GM03348 (cell line): ENCODE measurements around the gene KCNK4.

Experiments used
- DNase-seq: peaks from one replicate; pipeline ENCODE4 v3.0.0; 2012; ENCODE audit warnings: low spot score

KCNK4 gene

DNA sequence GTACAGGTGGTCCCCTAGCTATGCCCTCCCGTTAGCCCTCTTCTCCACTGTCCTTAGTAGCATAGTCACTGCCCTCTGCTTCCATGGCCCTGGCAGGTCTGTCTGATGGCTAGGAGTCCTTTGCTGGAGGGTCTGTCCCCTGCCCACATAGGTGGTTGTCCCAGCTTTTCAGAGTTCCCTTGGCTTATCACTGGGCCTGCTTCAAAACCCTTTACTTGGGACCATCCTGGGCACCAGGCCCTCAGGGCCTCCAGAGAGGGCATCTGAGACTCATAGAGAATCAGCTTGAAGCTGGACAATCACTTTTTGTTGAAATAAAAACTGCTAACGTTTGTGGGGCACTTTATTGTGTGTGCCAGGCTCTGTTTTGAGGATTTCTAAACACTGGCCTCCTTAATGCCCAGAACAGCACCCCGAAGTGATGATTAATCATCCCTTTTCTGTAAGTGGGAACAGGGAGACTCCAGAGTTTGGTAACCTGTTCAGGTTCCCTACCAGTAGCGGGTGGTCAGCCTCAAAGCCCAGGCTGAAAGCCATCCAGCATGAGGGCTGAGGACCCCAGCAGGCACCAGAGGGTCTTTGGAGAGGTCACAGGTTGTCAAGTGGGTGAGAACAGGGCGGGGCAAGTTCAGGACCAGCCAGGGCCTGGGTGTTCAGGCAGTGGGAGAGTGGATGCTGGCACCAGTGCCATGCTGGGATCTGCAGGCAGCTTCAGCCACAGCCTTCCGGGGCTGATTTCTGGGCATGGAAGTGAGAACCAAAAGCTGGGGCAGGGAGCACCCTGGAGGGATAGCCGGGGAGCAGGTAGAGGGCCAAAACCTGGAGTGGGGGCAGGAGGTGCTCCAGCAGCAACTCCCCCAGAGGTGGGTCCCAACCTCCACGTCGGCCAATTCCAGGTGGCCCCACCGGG is 495 bp upstream of the KCNK4 start:
- DNase-seq = no peak

DNA sequence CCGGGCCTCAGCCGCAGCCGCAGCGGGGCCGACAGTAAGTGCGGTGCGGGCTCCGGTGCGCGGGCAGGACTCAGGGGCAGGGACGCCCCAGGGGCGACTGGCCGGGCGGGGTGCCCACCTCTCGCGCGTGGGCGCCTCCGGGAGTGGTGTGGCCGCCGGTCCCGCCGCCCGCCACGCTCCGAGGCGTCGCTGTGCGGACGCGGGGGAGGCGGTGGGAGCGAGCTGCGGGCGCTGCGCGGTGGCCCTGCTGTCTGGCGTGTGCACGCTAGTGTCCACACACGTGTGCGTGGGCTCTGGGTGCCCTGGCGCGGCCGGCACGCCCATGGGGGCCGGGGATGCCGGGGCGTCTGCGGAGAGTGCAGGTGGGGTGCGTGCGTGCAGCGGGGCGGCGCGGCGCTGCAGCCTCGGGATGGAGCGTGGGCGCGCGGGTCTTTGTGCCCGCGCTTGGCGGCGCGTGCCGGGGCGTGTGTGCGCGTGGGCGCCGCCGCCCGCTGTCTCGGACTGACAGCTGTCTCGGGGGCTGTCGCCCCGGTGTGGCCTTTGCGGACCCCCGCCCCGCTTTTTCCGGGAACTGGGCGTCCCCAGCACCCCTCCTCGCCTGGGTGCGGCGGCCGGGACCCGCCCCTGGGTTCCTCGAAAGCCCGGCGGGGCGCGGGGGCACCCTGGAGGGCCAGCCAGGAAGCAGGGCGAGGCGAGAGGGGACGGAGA is 804 bp downstream of the KCNK4 start:
- DNase-seq = no peak

DNA sequence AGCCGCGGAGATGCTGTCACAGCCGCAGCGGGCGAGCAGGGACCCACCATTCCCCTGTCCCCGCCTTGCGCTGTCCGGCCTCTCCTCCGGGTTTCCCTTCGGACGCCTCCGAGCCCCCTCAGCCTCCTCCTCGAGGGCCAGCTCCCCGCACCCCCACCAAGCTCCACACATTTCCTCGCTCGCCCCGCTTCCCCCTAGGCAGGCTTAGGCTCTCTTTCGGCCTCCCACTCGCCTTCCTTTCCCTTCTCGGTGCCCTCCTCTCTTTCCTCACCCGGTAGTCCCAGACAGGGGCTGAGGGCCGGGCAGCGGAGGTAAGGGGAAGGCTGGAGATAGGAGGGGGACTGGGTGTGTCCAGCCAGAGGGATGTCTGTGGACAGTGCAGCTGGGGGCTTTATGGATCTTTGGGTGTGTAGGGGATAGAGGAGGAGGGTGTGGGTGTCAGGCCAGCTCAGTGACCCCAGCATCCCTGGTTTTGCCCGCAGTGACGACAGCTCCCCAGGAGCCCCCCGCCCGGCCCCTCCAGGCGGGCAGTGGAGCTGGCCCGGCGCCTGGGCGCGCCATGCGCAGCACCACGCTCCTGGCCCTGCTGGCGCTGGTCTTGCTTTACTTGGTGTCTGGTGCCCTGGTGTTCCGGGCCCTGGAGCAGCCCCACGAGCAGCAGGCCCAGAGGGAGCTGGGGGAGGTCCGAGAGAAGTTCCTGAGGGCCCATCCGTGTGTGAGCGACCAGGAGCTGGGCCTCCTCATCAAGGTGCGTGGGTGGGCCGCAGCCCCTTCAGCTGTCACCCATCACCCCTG is 1.6 kb downstream of the KCNK4 start:
- no peak for DNase-seq

DNA sequence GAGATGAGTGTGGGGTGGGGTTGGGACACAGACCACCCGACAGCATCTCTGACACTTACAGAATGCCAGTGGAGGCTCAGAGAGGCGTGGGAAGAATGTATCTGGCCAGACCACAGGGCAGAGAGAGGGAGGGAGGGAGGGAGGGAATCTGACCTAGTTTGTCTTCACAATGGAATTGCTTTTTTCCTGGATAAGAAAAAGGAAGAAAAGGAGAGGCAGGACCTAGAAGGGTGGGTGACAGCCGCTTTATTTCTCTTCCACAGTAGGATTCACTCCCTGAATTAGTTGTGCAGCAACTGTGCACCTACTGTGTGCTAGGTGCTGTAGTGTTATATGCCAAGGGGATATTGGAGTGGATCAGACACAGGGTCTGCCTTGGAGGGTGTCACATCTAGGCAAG is 3.7 kb downstream of the KCNK4 start:
- peak; percentile 43 for DNase-seq

DNA sequence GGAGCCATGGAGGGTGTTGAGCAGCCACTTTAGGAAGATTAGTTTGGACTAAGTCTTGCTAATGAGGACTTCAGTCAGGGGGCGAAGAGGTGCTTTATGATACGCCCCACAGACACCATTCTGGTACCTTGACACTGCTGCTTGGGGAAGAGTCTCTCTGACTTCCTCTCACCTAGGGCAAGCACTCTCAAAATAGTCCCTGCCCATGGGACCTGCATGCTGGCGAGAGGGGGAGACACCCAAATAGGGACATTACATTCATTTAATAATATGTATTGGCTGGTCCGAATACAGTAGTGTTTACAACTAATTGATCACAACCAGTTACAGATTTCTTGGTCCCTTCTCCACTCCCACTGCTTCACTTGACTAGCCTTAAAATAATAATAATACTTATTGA is 4.7 kb downstream of the KCNK4 start:
- no peak for DNase-seq

DNA sequence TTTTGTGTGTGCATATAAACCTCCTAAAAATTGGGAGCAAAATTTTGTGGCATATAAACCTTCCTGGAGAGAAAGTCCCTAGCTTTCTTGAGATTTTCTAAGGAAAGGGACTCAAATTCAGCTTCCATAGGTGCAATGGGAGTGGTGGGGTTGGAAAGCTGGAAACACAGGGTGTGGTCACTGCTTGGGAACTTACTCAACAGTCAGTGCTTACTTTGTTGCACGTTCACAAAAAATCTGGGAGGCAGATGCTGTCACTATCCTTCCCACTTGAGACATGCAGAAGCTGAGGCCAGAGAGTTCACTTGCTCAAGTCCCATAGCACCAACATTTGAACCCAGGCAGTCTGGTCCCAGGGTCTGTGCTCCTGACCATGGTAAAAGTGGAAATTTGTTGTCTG is 5.1 kb downstream of the KCNK4 start:
- DNase-seq = no peak

DNA sequence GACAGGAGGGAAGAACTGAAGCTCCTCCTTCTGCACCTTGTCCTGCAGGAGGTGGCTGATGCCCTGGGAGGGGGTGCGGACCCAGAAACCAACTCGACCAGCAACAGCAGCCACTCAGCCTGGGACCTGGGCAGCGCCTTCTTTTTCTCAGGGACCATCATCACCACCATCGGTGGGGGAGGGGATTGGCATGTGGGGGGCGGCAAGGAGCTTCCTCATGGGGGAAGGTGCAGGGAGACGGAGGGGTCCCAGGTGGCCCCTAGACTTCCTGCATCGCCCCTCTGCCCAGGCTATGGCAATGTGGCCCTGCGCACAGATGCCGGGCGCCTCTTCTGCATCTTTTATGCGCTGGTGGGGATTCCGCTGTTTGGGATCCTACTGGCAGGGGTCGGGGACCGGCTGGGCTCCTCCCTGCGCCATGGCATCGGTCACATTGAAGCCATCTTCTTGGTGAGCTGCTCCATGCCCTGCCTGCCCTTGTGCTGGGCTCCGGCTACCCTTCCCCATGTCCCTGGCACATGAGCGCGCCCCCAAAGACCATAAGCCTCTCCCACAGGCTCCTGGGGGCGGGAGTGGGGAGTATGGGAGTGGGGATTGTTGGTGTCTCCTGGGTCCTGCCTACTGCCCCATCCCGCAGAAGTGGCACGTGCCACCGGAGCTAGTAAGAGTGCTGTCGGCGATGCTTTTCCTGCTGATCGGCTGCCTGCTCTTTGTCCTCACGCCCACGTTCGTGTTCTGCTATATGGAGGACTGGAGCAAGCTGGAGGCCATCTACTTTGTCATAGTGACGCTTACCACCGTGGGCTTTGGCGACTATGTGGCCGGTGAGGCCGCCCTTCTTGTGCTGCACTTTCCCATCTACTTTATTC is 6.0 kb downstream of the KCNK4 start:
- DNase-seq = no peak

DNA sequence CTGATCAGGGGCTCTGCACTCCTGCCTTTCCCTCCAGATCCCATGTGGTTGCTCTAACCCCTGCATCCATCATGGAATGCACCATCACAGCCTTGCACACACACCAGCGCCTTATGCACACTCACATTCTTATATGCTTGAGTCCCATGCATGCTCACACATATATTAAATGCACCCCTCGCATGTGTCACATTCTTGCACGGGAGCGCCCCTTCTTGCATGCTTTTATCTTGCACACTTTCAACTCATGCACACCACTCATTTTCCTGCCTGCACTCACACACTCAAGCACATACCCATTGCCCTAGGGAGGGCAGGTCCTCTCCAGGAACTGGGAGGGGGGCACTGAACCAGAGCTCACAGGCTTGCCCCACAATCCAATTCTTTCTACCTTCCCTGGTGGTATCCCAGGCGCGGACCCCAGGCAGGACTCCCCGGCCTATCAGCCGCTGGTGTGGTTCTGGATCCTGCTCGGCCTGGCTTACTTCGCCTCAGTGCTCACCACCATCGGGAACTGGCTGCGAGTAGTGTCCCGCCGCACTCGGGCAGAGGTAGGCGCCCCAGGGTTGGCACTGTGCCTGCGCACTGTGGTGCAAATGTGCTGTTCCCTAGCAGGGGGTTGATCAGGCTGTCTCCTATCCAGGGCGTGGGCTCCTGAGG is 6.7 kb downstream of the KCNK4 start:
- DNase-seq = no peak

DNA sequence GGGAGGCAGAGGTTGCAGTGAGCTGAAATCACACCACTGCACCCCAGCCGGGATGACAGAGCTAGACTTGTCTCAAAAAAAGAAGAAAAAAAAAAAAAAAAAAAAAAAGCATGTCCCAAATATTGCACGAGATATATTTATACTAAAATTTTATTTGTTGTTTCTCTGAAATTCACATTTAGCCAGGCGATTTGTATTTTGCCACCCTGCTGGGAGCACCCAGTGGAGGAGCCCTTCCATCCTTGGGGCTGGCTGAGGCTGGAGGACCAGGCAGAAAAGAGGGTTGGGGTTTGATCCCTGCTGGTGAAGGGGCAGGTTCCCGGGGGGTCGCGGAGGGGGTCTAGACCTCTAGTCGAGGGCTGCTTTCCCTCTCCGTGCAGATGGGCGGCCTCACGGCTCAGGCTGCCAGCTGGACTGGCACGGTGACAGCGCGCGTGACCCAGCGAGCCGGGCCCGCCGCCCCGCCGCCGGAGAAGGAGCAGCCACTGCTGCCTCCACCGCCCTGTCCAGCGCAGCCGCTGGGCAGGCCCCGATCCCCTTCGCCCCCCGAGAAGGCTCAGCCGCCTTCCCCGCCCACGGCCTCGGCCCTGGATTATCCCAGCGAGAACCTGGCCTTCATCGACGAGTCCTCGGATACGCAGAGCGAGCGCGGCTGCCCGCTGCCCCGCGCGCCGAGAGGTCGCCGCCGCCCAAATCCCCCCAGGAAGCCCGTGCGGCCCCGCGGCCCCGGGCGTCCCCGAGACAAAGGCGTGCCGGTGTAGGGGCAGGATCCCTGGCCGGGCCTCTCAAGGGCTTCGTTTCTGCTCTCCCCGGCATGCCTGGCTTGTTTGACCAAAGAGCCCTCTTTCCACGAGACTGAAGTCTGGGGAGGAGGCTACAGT is 8.1 kb downstream of the KCNK4 start:
- DNase-seq = peak; percentile 58

DNA sequence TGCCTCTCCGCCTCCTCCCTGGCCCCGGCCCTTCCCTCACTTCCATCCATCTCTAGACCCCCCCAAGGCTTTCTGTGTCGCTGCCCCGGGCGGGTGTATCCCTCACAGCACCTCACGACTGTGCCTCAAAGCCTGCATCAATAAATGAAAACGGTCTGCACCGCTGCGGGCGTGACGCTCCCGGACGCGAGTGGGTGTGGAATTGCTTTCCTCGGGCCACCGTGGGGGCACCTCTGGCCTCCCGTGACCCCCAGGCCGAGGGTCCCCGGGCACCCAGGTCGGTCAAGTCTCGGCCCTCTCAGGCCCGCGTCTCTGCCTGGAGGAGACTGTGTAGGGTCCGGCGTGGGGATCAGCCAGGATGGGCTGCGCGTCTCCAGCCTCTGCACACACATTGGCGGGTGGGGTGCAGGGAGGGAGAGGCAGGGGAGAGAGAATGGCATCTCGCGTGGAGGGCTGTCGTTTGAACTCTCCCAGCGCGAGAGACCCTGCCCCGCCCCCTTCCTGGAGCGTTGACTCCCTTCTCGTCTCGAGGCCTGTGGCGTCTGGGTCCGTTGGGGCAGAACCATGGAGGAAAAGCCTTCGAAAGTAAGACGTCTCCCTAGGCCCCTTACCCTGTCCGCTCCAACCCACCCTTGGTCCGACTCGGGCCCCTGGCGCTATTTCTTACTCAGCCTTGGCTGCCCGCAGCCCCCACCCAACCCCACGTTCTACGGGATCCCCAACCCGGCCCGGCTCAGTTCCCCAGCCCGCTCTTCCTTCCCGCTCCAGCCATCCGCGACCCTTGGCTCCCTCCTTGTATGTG is 8.9 kb downstream of the KCNK4 start, which contains the start of gene CATSPERZ:
CATSPERZ (plus strand) TSS at position 512 of the 802 bp plus-strand sequence; CDS start at position 565, 53 bp downstream.
- DNase-seq = no peak

DNA sequence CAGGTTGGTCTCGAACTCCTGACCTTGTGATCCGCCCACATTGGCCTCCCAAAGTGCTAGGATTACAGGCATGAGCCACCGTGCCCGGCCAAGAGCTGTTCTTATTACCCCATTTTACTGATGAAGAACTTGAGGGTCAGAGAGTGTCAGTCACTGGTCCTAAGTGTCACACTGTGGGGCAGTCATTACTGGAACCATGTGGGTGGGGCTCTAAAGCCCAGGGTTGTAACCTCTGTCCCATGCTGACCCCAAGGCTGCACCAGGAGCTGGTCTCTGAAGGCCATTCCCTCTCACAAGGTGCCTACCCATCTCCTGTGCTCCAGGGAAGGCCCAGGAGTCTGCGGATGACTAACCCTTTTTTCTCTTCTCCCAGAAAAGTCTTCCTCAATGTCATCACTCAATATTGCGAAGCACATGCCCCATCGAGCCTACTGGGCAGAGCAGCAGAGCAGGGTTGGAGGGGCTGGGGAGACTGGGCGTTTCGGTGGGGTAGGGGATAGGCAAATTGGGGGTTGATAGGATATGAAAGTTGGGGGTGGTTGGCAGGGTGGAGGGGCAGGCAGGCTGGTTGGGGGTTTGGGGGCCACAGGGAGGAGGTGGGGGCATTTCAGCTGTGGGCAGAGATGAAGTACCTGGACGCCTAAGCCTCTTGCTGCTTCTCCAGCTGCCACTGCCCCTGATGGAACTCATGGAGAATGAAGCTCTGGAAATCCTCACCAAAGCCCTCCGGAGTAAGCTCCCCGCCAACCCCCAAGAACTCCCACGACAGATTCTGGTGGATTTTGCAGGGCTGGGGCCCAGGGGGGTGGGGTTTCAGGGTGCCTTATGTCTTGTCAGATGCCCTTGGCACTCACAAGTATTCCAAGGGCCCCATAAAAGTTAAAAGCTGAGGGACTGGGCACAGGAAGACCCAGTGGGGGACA is 12.3 kb downstream of the KCNK4 start:
- DNase-seq = no peak

DNA sequence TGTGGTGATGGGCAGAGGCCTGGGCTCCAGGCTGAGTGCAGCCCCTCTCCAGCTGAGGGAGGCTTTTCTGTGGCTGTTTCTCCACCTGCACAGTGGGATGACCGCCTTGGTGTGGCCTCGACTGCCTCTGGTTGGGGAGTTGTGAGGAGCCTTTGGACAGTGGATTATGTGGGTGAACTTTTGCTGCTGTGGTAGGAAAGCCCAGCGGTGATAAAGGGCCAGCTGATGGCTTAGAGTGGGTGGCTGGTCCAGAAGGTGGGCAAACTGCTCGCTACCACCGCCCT is 12.9 kb downstream of the KCNK4 start:
- no peak for DNase-seq

DNA sequence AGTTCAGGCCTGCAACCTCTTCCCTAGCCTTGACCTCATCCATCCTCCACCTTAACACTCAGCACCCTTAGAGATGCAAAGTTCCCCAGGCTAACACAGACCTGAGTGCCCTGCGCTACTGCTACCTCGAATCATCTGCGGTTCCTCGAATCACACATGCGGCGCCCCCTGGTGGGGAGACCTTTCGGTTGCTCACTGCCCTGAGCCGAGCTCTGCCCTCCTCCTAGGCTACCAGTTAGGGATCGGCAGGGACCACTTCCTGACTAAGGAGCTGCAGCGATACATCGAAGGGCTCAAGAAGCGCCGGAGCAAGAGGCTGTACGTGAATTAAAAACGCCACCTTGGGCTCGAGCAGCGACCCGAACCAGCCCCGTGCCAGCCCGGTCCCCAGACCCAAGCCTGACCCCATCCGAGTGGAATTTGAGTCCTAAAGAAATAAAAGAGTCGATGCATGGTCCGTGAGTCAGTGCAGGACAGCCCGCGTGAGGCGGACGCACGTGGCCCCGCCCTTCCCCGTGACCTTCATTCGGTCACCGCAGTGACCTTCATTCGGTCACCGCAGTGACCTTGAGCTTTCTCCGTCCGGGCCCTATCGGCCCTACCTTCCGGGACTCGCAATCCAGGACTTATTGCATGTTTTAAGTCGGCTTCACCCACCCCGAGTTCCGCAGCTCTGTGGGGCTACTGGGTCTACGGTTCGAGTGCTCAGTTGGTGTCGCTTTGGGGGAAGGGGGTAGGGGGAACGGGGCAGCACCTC is 13.4 kb downstream of the KCNK4 start:
- peak; percentile 87 for DNase-seq

DNA sequence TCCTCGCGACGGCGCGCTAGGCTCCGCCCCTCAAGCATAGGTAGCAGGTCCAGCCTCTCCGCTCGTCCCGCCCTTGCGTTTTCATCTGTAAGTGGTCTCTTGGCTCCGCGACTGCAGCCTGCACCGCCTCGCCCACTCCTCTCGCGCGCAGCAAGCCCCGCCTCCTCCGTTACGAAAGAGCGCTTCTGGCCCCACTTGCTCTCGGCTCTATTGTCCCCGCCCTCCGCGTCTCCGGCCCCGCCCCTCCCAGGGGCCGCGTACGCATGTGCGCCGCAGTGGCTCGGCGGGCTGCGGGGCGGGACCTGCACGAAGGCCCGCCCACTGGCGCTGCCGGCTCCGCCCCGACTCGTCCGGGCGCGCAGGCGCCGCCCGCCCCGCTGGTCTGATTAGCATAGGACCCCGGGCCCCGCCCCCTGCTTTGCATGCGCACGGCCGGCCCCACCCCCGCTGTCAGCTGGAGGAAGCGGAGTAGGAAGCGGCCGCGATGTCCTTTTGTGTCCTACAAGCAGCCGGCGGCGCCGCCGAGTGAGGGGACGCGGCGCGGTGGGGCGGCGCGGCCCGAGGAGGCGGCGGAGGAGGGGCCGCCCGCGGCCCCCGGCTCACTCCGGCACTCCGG is 14.1 kb downstream of the KCNK4 start, which contains the start of gene ESRRA:
ESRRA (plus strand) TSS at position 450 of the 616 bp plus-strand sequence. CDS start 1,656 bp downstream, outside the sequence.
- peak; percentile 100 for DNase-seq

DNA sequence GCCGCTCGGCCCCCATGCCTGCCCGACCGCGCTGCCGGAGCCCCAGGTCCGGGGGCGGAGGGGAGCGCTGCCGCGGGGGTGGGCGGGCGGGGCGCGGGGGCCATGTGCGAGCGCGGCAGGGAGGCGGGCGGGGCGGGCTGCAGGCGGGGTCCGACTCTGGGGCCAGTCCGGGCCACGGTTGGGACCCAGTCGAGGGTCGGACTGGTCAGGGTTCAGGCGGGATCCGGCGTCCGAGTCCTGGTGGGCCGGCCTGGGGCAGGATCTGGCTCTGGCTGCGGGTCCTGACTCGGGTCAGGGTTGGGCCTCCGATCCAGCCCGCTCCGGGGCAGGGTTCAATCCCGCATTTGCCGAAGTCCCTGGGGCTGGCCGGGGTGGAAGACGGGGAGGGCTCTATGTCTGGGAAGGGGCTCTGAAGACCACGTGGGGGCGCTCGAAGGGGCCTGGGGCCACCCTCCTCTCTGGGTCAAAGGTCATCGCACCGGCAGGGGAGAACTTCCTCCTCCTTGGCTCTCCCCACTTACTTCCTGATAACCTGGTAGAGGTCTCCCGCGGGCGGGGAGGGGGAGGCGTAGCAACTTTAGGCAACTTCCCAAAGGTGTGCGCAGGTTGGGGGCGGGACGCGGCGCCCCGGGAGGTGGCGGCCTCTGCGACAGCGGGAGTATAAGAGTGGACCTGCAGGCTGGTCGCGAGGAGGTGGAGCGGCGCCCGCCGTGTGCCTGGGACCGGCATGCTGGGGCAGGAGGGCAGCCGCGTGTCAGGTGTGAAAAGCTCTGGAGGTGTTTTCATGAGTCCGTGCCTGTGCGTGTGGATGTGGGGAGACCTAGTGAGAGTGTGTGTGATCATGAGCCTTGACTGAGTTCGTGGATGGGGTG is 14.8 kb downstream of the KCNK4 start:
- DNase-seq = peak; percentile 32

DNA sequence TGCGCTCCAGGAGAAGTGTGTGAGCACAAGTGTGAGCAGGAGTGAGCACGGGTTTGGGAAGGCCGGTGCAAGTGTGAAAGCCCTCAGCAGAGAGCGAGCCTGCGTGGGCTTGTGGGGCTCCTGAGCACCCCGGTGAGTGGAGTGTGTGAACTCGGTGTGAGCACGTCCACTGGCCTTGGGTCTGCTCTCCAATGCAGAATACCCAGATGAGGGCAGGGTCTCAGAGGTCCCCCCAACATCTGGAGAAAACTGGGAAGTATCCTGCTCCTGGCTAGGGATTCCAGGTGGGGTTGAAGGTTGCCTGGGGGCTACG is 15.4 kb downstream of the KCNK4 start:
- DNase-seq = no peak
